HuH-7 (cell line): ENCODE measurements around the gene MCTP2.

ENCODE experiments used
- DNase-seq: peaks from one replicate; pipeline ENCODE4 v3.0.0; 2011; ENCODE audit warnings: low spot score

The MCTP2 gene

GRCh38 chr15:94398001-94398400 lies 166.6 kb downstream of the MCTP2 start:
- DNase-seq, result no peak

GRCh38 chr15:94400526-94401298 lies 169.4 kb downstream of the MCTP2 start:
- DNase-seq, result no peak

GRCh38 chr15:94403331-94403730 lies 172.0 kb downstream of the MCTP2 start:
- DNase-seq, result no peak

GRCh38 chr15:94404733-94405283 lies 173.4 kb downstream of the MCTP2 start:
- no peak for DNase-seq

GRCh38 chr15:94411285-94411684 lies 179.9 kb downstream of the MCTP2 start:
- DNase-seq, result no peak

- no peak for DNase-seq
Measured at GRCh38 chr15:94411846-94412245, 180.5 kb downstream of the MCTP2 start.

GRCh38 chr15:94412979-94413746 lies 181.8 kb downstream of the MCTP2 start:
- DNase-seq, result no peak

- no peak for DNase-seq
Measured at GRCh38 chr15:94414916-94415315, 183.6 kb downstream of the MCTP2 start.

GRCh38 chr15:94416267-94416666 lies 184.9 kb downstream of the MCTP2 start:
- no peak for DNase-seq

- no peak for DNase-seq
Measured at GRCh38 chr15:94416820-94417219, 185.5 kb downstream of the MCTP2 start.

GRCh38 chr15:94417501-94418293 lies 186.3 kb downstream of the MCTP2 start:
- no peak for DNase-seq

- no peak for DNase-seq
Measured at GRCh38 chr15:94421706-94422105, 190.3 kb downstream of the MCTP2 start.

GRCh38 chr15:94432279-94432678 lies 200.9 kb downstream of the MCTP2 start:
- DNase-seq, result no peak

- no peak for DNase-seq
Measured at GRCh38 chr15:94439158-94439557, 207.8 kb downstream of the MCTP2 start.

- DNase-seq, result no peak
Measured at GRCh38 chr15:94441760-94442159, 210.4 kb downstream of the MCTP2 start.

GRCh38 chr15:94442480-94442879 lies 211.1 kb downstream of the MCTP2 start:
- DNase-seq, result no peak

GRCh38 chr15:94443186-94443585 lies 211.8 kb downstream of the MCTP2 start:
- DNase-seq, result no peak

GRCh38 chr15:94445566-94446160 lies 214.3 kb downstream of the MCTP2 start:
- no peak for DNase-seq

GRCh38 chr15:94446441-94446840 lies 215.1 kb downstream of the MCTP2 start:
- no peak for DNase-seq

- DNase-seq, result no peak
Measured at GRCh38 chr15:94451466-94451865, 220.1 kb downstream of the MCTP2 start.

GRCh38 chr15:94453227-94453988 lies 222.0 kb downstream of the MCTP2 start:
- DNase-seq, result no peak
